NCI-H2107 (cell line): ENCODE measurements around the gene PAPPA.

Source experiments
- DNase-seq: peaks from one replicate; lab custom pipeline; 2025; lab: John Stamatoyannopoulos, UW

PAPPA gene

DNA sequence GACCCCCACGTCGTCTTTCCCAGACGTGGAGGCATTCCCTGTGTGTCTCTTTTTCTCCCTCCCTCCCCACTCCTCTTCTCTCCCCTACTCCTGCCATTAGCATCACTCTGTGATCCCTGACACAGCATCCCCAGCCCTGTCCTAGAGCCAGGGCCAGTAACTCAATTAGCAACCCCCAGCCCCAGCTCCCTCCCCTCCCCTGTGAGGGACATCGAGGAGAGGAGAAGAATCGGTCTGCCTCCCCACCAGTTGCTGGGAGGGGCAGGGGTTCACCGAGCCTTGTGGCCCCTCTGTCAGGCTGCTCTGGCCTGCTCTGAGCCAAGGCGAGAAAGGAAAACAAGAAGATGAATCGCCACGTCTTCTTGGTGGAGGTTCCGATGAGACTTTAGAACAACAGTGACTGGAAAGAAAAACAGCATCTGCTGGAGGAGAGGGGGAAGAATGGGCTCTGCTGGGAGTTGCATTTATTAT lies 123.1 kb downstream of the PAPPA start:
- no peak for DNase-seq

DNA sequence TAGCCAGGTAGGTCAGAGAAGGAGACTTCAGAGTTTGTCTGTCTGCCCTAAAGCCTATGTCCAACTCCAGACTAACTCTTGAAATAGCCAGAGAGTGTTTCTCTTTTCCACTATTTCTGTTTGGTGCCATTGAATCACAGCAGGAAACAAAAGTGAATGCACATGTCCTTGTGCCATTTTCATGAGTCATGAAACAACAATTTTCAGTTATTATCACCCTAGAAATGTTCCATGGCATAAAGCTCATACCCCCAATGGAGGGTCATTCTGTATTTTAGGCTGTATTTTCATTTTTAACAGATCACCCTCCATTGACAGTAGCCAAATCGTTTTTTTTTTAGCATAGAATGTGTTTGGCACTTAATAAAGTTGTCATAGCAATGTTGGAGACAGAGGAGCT lies 124.7 kb downstream of the PAPPA start:
- no peak for DNase-seq

DNA sequence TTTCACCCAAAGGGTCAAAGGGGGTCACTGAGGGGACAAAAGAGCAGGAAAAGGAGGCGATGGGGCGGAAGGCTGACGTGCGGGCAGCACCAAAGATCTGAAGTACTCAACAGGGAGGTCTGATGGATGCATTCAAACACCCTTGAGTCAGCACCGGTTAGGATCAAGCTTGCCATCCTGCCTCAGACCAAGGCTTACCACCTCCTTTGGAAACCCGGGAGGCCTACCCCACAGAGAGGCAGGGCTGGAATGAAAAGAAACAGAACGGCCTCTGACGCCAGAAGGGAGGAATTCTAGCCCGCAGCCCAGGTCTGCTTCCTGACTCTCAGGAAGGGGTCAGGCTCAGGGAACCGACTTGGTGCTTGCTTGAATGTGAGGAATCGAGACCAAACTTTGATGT lies 125.6 kb downstream of the PAPPA start:
- no peak for DNase-seq

DNA sequence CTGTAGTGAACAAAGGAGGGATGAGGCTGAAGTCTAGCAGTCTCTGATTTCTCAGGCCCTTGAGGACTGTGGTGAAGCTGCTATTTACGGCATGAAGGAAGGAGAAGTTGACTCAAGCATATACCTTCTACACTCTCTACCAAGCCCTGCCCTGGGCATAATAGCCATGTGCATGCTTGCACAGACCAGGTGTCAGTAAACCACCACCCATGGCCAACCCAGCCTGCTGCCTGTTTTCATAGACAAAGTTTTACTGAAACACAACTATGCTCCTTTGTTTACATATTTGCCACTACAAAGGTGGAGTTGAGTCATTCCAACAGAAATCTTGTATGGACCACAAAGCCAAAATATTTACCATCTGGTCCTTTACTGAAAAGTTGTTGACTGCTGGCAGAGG lies 126.9 kb downstream of the PAPPA start:
- DNase-seq, result no peak

DNA sequence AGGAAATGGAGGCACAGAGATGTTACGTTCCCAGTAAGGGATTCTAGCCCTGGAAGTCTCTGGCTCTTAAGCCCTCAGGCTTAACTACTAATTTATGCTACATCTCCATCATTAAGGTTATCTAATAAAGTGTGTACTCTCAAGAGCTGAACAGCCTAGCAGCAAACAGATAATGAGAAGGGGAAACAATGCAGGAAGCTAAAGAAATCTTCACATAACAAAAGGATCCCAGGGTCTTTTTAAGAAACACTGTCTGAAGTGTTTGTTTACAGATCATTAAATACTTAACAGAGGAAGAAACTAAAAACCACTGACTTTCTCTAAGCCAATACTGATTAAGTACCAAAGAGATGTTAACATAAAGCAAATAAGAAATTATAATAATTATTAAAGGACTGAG lies 129.0 kb downstream of the PAPPA start:
- DNase-seq, result no peak

DNA sequence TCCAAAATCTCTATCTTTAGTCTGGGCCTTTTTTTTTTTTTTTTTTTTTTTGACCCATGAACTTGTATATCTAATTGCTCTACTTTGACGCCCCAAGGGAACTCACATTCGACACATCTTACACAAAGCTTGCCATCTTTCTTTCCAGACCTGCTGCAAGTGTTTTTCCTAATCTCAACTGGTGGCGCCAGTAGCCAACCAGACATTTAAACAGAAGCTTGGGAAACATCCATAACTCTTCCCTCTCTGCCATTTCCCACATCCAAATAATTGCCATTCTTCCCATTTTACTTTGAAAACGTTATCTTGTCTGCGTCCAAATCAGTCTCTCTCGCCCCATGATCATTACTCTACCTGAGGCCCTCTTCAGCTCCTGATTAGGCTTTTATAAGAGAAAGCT lies 130.9 kb downstream of the PAPPA start:
- no peak for DNase-seq

DNA sequence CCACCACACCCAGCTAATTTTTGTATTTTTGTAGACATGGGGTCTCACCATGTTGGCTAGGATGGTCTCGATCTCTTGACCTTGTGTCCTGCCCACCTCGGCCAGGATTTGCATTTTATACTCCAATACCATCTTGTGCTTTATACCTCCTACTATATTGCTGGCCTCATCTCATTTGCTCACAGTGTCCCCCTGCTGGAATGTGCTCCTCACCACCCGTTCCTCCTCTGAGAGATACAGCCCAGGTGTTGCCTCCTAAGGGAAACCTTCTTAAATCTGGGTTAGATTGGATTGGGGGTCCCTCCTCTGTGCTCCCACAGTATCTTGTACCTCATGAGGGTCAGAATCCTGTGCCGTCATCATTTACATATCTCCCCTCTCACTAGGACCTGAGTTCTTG lies 131.7 kb downstream of the PAPPA start:
- DNase-seq, result no peak

DNA sequence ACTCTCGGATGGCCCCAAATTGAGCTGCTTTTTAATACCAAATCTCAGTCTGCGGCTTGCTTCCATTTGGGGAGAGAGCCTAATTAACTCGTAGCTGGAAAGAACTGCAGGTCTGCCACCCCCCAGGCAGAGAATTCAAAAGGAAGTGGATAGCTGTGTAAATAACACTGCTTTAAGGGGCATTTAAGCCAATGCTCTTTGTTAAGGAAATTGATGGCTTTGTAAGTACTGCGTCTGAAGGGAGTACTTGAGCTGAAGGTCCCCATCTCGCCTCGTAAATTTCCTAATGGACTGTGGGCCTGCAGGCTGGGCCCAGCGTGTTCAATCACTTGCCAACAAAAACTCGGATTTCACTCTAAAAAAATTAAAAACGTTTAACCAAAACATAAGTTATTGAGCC lies 132.7 kb downstream of the PAPPA start:
- peak; percentile 40 for DNase-seq

DNA sequence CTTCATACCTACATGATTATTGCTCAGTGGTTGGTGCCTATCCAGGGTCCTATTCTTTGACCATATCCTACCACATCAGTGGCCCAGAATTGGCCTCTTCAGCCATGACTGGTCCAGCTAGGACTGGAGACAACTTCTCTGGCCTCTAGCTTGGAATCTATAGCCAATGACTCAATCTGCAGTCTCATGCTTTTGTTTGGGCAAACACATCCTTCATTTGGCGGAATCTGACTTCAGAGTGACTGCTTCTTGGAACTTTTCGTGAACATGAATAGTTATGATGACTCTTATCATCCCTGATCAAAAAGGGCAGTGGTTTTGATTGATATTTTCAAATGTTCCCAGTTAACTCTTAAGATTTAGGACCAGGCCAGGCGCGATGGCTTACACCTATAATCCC lies 134.1 kb downstream of the PAPPA start:
- DNase-seq, result no peak

DNA sequence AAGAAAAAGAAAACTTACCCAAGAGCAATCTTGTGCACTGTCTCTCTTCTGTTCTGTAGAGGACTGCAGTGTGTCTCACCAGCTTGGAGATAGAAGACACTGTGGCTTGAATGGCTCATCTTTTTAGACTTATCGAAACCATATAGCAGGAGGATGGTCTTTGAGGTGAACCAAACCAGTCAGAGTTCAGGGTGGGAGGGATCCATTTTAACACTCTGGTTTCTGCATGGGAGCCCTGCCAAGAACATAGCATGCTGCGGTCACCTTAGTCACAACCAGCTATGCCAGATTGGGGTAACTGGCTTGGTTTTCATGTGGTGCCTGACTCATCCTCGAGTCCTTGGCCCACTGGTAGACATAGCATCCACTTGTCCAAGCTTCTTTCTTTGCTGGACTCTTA lies 135.1 kb downstream of the PAPPA start:
- no peak for DNase-seq

DNA sequence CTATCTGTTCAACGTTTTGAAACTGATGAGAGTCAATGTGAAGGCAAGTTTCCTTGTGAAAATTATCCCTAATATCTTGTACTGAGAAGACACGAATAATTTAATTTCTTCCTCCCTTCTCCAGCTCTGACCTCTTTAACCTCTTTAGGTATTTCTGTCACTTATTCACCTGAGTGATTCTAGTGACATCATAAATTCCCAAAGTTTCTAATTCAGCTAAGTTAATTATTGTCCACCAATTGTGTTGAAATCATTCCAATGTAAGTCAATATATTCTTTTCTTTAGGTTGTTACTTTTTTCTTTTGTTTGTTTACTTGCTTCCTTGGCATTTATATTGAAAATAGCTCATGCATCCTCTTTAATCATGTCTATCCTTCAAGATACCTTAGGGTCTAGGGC lies 143.8 kb downstream of the PAPPA start:
- no peak for DNase-seq

DNA sequence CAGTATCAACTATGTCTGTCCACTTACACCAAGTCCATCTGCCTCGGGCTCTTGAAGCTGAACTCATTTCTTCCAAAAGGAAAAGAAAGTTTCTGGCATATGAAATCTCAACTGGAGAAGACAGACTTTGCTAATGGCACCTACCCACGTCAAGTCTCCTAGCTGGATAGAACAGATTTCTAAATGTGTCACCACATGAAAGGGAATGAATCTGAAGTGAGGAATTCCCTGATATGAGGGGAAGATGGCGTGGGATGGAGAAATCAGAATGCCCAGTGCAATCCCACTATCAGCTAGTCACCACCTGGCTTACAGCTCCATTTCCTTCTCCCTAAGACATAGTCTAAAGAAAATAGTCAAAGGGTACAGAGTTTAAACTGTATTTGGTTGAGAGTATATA lies 144.7 kb downstream of the PAPPA start:
- DNase-seq, result no peak

DNA sequence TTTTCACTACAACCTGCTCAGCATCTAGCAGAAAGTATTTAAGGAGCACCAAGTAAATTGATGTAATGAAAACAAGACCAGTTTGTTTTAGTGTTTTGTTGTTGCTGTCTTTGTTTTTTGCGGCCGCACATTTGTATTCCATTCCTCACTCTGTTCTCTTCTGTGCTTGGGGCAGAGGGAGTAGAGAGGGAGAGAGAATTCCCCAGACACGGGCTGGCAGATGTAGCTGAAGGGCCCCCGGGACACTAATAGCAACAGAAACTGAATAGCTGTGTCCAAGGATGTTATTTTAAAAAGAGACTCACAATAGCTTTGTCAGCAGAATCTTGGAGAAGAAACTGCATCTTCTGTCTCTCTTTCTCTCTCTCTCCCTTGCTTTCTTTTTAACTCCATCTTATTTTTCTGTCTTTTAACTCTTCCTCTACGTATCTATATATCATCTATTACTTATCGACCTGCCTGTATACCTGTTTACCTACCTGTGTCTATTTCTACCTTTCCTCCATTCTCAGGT lies 145.3 kb downstream of the PAPPA start:
- no peak for DNase-seq

DNA sequence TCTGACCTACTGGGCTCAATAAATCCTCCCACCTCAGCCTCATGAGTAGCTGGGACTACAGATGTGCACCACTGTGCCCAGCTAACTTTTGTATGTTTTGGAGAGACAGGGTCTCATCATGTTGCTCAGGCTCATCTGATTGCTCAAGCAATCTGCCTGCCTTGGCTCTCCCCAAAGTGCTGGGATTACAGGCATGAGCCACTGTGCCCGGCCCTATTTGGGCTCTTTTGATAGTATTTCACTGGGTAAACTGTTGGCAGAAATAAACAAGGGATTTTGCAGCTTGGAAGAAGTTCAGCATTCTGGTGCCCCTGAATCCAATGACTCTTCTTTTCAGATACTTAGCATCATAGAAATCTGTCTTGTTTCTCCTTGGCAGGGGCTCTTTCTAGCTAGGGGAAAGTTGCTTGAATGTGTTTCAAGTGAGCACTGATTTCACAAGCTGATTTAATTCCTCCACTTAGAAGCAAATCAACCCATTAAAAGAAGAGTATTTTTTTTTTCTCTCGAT lies 146.8 kb downstream of the PAPPA start:
- DNase-seq, result no peak

DNA sequence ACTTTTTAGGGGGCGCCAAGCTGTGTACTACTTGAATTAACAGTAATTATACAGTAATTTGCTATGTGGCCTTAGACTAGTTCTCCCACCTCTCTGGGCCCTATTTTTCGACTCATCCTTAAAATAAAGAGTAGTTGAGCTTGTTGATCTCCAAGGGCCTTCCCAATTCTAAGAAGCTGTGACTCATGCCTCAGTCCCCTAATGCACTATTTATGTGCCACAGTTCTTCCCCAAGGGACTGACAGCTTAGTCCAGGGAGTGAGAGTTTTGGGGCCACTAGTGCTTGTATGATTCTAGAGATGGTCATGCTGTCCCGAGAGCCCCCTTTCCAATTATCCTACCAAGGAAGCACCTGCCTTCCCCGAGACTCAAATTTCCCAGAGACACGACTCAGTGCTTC lies 149.7 kb downstream of the PAPPA start:
- no peak for DNase-seq

DNA sequence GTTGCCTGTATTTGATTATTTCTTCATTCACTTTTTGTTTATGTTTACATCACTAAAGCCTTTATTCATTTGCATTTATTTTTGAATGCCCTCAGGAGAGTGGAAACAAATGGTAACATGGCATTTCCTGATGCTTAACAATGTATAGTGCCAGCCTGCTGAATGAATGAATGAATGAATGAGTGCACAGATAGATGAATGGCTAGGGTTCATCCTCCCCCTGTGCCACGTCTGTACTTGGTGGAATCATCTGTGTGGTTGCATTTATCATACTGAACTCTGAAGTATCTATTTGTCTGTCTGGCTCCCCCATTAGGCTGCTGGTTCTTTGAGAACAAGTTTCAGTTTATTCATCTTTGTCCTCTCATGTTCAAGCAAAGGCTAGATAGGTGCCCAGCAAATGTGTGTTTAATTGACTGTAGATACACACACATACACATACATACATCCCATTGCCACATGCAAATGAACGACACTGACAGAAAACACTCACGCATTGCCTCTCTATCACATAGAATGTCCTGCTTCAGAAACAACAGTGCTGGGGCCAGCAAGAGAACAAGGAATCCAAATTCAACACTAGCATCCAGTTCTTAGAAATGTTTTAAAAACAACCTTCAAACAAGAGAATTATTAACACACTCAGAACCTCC lies 150.4 kb downstream of the PAPPA start:
- no peak for DNase-seq

DNA sequence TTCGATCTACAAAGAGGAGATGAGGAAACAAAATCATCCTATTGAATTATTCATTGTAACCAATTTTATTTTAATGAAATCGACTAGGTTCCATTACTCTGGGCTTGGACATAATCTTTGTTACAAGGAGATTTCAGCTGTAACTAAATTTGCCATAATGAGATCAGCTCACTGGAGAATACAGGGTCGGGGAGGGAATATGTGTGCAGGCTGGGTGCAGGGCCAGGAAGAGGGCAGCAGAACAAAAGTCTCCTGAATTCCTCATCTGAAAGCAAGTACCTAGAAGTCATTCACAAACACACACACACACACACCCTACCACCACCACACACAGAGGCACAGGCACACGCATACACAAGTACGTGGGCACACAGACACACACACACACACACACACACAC lies 151.2 kb downstream of the PAPPA start:
- no peak for DNase-seq

DNA sequence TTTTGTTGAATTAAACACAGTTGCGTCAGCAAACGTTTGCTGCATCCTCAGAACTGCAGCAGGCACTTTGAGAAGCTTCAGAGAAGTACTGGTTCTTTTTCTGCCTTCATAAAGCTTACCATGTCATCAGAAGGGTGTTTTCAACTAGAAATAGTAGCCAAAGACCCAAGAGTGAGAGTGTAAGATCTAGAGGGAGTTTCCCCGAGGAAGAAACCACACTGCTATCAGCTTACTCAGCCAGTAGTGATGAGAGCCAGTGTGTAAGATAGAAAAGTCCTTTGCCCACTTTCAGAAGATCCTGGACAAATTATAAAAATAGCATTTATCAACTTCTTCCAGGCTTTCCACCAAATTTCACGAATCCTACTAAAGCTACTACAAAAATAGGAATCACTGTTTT lies 154.5 kb downstream of the PAPPA start:
- DNase-seq, result no peak

DNA sequence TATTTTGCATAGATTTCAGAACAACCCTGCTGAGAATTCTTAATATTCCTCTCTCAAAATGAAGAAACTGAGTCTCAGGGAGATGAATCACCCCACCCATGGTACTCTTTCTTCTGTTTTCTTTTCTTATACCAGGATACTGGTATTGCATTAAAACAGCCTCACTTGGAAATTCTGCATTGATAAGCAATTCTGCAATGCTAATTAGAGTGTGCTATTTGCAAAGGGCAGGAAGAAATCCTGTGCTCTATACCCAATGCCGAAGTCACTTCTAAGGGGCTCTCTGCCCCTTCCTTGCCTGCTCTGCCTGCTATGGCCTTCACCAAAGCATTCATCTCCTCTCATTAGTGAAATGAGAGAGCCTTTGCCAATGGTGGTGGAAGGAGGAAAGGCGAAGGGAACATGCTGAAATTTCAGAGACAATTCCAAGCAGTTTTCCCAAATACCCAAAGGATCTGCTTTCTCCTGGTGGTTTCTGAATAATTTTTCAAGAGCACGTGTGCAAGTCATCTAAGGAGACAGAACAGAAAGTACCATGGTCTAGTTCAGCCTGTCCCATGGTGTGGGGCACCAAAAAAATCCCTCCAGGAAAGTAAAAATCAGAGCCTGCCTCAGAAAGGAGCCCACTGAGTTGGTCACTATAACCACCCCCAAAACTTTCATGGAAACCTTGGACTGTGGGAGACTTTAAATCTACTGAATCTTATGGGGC lies 156.5 kb downstream of the PAPPA start:
- no peak for DNase-seq

DNA sequence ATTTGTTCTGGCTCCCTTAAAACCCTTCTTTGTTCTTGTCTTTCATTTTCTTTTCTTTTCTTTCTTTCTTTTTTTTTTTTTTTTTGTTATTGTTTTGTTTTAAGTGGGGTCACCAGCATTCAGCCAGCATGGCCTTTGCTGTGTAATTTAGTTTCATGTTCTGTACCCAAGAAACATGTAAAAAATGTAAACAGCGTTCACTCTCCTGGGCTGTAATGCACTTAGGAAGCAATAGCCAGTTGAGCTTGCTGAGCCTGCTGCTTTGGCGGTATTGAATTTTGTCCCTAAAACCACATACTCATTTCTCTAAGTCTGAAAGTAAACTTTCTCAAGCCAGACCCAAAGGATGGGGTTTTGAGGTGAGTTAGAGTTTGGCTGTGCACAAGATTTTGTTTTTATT lies 158.6 kb downstream of the PAPPA start:
- DNase-seq, result no peak

DNA sequence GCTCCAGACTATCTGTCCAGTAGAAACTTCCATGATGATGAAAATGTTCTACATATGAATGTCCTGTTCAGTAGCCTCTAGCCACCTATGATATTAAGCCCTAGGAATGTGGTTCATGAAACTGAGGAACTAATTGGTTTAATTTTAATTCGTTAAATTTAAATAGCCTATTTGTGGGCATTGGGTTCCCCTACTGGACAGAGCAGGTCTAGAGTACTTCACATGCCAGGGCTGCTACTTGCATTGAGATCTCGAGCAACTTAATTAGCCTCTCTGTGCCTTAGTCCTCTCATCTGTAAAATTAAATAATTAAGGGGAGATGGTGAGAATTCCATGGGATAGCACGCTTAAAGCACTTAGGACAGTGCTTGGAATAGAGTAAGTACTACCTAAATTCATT lies 160.0 kb downstream of the PAPPA start:
- no peak for DNase-seq

DNA sequence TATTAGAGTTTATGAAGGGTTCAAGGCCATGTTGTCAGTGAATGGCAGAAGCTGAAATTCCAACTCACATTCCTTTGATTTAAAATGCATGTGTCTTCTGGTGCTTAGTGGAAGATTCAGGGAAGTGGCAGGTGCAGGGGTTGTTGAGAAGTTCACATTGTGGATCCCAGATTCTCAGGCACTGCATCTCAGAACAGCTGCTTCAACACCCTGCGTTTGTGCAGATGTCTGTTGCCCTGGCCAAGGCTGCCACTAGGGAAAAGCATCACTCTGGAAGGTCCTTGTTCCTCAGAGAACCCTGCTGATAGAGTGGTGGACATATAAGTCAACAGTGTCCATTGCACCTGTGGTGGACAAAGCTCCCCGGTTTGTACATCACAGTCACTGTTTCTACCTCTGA lies 162.7 kb downstream of the PAPPA start:
- DNase-seq, result no peak

DNA sequence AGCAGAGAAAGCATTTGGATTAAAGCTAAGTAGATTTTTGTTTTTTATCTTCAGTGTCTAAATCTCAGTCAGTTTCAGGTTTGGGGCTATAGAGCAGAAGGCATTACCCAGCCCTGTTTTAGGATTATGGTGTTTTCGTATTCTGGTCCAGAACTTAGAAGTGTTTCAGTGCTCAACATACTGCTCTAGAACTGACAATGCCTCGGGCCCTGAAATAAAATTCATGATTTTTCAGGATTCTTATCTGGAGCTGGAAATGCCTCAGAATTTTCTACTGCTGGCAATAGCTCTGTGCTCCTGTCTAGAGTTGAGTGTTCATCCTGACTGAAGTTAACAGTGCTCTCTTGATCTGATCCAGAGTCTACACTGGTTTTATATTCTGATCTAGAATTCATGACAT lies 163.9 kb downstream of the PAPPA start:
- no peak for DNase-seq
